DOHH2 (cell line): ENCODE data around the gene TSC22D3.

ENCODE experiments used
- CTCF ChIP-seq: fragments of 200-600 bp; sonication (generic); IDR thresholded peaks from one replicate; pipeline ENCODE4 v1.5.1; 2014; ENCODE audit warnings: antibody characterized with exemption, mild to moderate bottlenecking, low read depth, low read length; ENCODE audit not compliant: poor library complexity, severe bottlenecking
- EZH2phosphoT487 ChIP-seq: fragments of 200-600 bp; sonication (generic); IDR thresholded peaks from 2 replicates; pipeline ENCODE4 v1.6.1; 2017; ENCODE audit warnings: borderline replicate concordance, mild to moderate bottlenecking, antibody characterized with exemption, low read length, moderate library complexity, mixed read lengths

GRCh38 chrX:107686792-107687191, 88.8 kb downstream of the TSC22D3 start:
- TF ChIP-seq CTCF (no peak), EZH2phosphoT487 (no peak)
